ENCODE measurements around the gene GUCA2A.

Gene GUCA2A

GRCh38 chr1:42155362-42155761, 9.2 kb downstream of the GUCA2A start:
- in situ Hi-C loops (cut with HindIII; ENCODE audit: low sequenced_read_pairs): no loop called here

- in situ Hi-C loops (cut with HindIII; ENCODE audit: low sequenced_read_pairs): no loop called here
Measured at GRCh38 chr1:42154685-42155084, 9.9 kb downstream of the GUCA2A start.

DNA sequence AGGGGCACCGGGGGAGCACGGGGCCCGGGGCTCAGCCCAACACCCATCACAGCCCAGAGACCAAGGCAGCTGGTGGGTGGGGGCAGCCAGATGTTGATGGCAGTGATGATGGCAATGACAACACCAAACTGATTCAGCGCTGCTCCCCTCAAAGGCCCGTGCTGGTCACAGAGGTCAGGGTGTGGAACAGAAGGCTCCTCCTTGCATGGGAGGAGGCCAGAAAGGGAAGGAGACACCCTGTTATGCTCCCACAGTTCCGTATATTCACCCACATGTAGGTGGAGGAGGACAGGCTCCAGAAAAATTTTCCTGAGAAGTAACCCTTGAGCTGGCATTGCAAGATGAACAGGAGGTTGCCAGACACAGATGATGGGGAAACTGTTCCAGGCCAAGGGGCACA, 10.9 kb downstream of the GUCA2A start:
- in situ Hi-C loops (cut with HindIII; ENCODE audit: low sequenced_read_pairs): no loop called here

DNA sequence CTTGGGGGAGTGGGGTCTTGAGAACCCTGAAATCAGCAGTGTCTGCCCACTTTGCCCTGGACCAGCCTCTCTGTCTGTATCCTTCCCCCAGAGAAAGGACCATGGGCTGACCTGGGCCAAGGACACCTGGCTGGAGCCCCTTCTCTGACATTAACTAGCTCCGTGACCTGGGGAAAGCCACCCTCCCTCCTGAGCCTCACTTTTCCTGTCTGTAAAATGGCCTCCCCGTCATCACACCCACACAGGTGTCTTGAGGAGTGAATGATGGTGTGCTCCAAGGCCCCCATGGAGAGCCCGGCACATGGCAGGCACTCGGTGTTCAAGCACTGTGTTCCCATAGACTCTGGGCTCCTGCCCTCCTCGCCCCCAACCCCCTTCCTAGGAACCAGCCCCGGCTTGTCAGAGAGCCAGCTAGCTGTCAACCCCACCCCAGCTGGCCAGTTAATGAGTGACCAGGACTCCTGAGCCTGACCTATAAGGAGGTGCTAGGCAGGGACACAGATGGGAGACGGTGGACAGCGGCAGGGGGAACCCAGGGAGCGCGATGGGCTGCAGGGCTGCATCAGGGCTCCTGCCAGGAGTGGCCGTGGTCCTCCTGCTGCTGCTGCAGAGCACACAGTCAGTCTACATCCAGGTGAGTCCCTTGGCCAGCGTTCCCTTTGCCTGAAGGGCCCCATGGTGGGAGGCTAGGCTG, 11.5 kb downstream of the GUCA2A start, which contains the start of gene GUCA2B:
Gene GUCA2B (plus strand): TSS at position 504 of the 694 bp plus-strand sequence. CDS start 41 bp downstream, at position 545.
- in situ Hi-C loops (cut with HindIII; ENCODE audit: low sequenced_read_pairs): no loop called here

GRCh38 chr1:42152119-42152518, 12.4 kb downstream of the GUCA2A start:
- in situ Hi-C loops (cut with HindIII; ENCODE audit: low sequenced_read_pairs): no loop called here

DNA sequence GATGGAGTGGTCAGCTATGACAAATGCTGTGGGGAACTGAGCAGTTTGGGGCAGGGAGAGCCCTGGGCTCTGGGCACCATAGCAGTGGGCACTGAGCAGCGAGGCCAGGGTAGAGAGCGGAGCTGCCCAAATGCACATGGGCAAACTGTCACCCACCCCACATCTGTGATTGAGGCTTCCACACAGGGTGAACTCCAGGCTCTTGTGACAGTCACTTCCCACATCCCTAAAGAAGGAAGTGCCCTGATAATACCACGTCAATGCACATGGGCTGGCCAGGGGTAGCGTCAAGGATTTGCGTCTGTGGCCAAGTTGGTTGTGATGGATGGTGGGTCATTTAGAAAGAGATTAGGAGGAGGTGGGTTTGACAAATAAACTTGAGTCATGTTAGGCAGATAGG, 13.9 kb downstream of the GUCA2A start:
- in situ Hi-C loops (cut with HindIII; ENCODE audit: low sequenced_read_pairs): no loop called here

DNA sequence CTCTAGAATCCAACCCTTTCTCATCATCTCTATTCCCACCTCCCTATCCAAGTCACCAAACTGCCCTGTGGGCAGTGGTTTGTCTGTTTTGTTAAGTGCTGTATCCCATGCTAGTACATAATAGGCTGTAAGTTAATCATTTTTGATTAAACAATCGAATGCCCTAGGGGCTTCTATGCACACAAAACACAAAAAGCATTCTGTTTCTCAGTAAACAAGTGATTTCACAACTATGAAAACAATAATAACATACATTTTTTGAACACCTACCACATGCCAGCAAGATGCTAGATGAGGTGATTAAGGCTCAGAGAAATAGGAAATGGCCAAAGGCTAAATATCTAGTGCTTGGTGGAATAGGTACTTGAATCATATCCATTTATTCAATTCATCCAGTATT, 16.4 kb downstream of the GUCA2A start:
- in situ Hi-C loops (cut with HindIII; ENCODE audit: low sequenced_read_pairs): no loop called here

GRCh38 chr1:42146626-42147320, 17.8 kb downstream of the GUCA2A start:
- in situ Hi-C loops (cut with HindIII; ENCODE audit: low sequenced_read_pairs): no loop called here

DNA sequence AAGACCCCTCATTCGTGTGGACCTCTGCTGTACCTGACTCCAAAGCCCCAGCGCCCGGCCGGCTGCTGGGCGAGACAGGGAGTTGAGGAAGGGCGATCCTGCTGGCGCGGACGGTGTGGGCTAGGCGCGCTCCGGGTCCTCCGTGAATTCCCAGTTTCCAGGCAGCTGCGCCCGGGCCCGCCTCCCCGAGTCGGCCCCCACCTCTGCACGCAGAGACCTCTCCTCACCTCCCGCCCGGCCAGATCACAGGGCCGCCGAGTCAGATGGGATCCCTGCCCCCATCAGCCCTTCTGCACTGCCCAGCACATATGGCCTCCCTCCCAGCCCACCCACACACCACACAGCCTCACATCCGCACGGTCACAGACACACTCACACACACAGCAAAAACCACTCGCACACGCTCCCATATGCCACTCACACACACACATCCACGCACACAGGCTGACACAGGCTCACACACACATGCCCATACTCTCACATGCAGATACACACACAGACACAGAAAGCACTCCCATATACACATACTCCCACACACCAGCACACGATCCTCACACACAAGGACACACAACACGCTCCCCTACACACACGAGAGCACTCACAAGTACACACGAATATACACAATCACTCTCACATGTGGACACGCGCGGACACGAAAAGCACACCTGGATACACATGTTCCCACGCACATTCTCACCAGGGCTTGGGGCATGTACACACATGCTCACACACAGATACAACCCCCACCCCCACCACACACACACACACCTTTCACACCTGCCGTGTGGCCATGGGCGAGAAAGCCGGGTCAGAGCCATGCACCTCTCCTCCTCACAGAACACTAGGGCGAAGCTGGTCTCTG, 18.6 kb downstream of the GUCA2A start:
- in situ Hi-C loops (cut with HindIII; ENCODE audit: low sequenced_read_pairs): no loop called here

DNA sequence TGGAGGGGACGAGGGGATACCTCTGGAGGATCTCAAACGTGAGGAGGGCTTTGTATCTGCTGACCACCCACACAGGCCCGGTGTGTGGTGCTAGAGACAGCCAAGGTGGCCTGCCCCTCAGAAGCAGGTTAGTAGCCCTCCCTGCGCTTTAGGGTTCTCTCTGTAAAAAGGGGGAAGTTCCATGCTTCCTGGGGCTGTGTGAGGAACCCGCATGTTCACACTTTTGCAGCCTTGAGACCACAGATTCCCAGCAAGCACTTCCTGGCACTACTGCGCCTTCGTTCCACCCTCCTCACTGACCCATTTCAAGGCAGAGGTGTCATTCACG, 19.2 kb downstream of the GUCA2A start:
- in situ Hi-C loops (cut with HindIII; ENCODE audit: low sequenced_read_pairs): no loop called here

GRCh38 chr1:42144711-42145388, 19.7 kb downstream of the GUCA2A start:
- in situ Hi-C loops (cut with HindIII; ENCODE audit: low sequenced_read_pairs): no loop called here

- in situ Hi-C loops (cut with HindIII; ENCODE audit: low sequenced_read_pairs): no loop called here
Measured at GRCh38 chr1:42143896-42144710, 20.4 kb downstream of the GUCA2A start.

DNA sequence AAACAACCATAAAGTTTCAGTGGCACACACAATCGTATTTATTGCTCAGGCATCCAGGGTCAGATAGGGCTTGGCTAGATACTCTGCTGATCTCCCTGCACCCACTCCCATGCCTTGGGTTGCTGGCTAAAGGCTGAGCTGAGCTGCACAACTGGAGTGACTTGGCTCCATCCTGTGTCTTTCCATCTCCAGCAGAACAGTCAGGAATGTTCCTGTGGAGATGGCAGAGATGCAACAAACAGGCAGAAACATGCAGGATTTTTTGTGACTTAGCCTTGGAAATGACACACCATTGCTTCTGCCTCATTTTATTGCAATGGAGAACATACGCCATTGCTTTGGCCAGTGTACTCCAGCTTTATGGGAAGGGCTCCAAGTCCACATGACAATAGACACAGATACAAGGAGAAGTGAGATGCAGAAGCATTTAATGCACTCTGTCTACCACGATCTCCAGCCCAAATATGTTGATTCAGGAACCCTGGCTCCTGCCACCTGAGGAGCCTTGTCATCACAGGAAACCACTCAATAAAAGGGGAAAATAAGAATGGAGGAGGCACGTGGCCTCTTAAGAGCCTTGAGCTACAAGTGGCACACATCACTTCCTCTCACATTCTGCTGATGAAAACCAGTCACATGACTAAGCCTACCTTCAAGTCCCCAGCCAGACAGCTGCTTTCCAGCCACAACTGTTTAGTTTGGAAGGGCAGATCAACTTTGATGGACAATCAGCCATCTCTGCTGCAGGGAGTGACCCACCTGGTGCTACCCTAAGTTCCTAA, 21.5 kb downstream of the GUCA2A start:
- in situ Hi-C loops (cut with HindIII; ENCODE audit: low sequenced_read_pairs): no loop called here

- in situ Hi-C loops (cut with HindIII; ENCODE audit: low sequenced_read_pairs): no loop called here
Measured at GRCh38 chr1:42141978-42142377, 22.6 kb downstream of the GUCA2A start.

- in situ Hi-C loops (cut with HindIII; ENCODE audit: low sequenced_read_pairs): no loop called here
Measured at GRCh38 chr1:42140191-42140590, 24.4 kb downstream of the GUCA2A start.

DNA sequence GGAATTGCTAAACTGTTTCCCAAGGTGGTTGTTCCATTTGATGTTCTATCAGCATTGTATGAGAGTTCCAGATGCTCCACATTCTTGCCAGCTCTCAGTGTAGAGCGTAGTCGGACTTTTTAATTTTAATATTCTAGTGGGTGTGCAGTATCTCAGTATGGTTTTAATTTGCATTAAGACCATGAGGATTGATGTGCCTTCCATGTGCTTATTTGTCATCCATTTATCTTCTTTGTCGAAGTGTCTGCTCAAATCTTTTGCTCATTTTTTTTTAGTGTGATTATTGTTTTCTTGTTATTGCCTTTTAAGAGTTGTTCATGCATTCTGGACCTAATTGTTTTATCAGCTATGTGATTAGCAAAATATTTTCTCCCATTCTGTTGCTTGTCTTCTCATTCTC, 25.1 kb downstream of the GUCA2A start:
- in situ Hi-C loops (cut with HindIII; ENCODE audit: low sequenced_read_pairs): no loop called here

DNA sequence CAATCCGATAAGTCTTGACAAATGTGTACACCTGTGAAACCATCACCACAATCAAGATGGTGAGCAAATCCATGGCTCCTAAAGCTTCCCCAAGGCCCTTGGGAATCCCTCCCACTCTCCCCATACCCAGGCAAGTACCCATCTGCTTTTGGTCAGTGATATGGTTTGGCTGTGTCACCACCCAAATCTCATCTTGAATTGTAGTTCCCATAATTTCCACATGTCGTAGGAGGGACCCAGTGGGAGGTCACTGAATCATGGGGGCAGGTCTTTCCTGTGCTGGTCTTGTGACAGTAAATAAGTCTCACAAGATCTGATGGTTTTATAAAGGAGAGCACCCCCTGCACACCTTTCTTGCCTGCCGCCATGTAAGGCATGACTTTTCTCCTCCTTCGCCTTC, 26.0 kb downstream of the GUCA2A start:
- in situ Hi-C loops (cut with HindIII; ENCODE audit: low sequenced_read_pairs): no loop called here

- in situ Hi-C loops (cut with HindIII; ENCODE audit: low sequenced_read_pairs): no loop called here
Measured at GRCh38 chr1:42137766-42138165, 26.8 kb downstream of the GUCA2A start.

GRCh38 chr1:42136466-42136865, 28.1 kb downstream of the GUCA2A start:
- in situ Hi-C loops (cut with HindIII; ENCODE audit: low sequenced_read_pairs): no loop called here

DNA sequence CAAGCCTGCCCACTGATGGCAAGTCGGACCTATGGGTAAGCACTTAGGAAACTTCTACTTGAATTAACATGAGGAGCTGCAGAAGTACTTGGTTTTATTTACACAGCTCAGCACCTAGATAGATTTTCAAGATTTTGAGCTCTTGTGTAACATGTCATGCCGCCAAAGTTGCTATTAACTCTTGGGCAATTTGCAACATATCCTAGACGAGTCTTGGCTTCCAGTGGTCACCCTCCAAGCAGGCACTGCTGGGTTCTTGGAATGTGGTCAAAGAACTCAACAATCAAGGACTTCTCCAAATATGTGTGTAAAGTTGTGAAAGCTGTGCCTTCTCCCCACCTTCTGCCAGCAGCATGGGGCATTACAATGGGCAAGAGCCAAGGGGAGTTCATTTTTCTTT, 29.1 kb downstream of the GUCA2A start:
- in situ Hi-C loops (cut with HindIII; ENCODE audit: low sequenced_read_pairs): no loop called here

Data from endothelial cell of hepatic sinusoid (primary cell).